Measurements from ENCODE around the gene ANKLE1. TPM values are rescaled to one million over a fixed set of nuclear protein-coding genes. Genes with fewer than 3 reads are reported as not detected.

ANKLE1 gene, protein sequence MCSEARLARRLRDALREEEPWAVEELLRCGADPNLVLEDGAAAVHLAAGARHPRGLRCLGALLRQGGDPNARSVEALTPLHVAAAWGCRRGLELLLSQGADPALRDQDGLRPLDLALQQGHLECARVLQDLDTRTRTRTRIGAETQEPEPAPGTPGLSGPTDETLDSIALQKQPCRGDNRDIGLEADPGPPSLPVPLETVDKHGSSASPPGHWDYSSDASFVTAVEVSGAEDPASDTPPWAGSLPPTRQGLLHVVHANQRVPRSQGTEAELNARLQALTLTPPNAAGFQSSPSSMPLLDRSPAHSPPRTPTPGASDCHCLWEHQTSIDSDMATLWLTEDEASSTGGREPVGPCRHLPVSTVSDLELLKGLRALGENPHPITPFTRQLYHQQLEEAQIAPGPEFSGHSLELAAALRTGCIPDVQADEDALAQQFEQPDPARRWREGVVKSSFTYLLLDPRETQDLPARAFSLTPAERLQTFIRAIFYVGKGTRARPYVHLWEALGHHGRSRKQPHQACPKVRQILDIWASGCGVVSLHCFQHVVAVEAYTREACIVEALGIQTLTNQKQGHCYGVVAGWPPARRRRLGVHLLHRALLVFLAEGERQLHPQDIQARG
- total RNA-seq, result 3.1 and 5.2 TPM in 2 replicates
- 1.9 and 2.8 TPM in 2 replicates for polyA plus RNA-seq
- 1.3 and 1.4 TPM in 2 replicates for polyA plus RNA-seq (2011; cell fraction: cytosol; rRNA removed)
- 6.3 and 6.6 TPM in 2 replicates for polyA plus RNA-seq (2011; cell fraction: nucleus; rRNA removed)
- 3.8 and 4.3 TPM in 2 replicates for polyA plus RNA-seq (2012)
- 0.87 and 2.9 TPM in 2 replicates for polyA minus RNA-seq
- 1.2 TPM for polyA minus RNA-seq (2011; cell fraction: cytosol; rRNA and poly(A)+ RNA removed)
- 2.4 and 2.7 TPM in 2 replicates for polyA minus RNA-seq (2011; cell fraction: nucleus; rRNA and poly(A)+ RNA removed)
- percentile 34 among the genes with signal in this experiment for Bru-seq, nascent RNA
- percentile 59 among the genes with signal in this experiment for BruChase-seq, experiment 1, labeled RNA remaining after a 6-hour chase
- percentile 55 among the genes with signal in this experiment for BruChase-seq, experiment 2, labeled RNA remaining after a 2-hour chase
- long read RNA-seq, transcript ANKLE1-201 (9 exons, 3,218 nt), result major isoform, 5 of 13 reads
- long read RNA-seq, partial matches to known transcripts, result 2 of 13 reads
- long read RNA-seq, other reads (novel, unspliced or antisense), result 5 of 13 reads

- peak; percentile 40 for FAIRE-seq
- Histone ChIP-seq H3K4me1 (ENCODE audit: control insufficient read depth, extremely low read depth, insufficient read depth, low read length) (peaks cover 10% of the 10 kb centered on the region), H3K27me3 (ENCODE audit: control insufficient read depth in 2 of 2, insufficient read depth in 2 of 2, low read length in 2 of 2) (no peaks in the 10 kb centered on the region), H3K4me3 (replicated peaks in 1 of 3; ENCODE audit: insufficient read depth in 1 of 3, low read depth in 1 of 3, low read length in 3 of 3) (peak within 1 kb of the TSS; percentile 10 to 32 (median 29)), H3K27ac (ENCODE audit: insufficient read depth, low read depth, low read length) (no peak within 1 kb of the TSS), H3K79me2 (ENCODE audit: control insufficient read depth, insufficient read depth, low read length) (no peaks in the 10 kb centered on the region), H4K20me1 (replicated peaks; ENCODE audit: control insufficient read depth, extremely low read depth, insufficient read depth, low read length) (no peaks in the 10 kb centered on the region), H3K9me3 (replicated peaks; ENCODE audit: control insufficient read depth, insufficient read depth, low read length) (no peaks in the 10 kb centered on the region), H3K4me2 (ENCODE audit: insufficient read depth, low read length) (peak within 1 kb of the TSS; percentile 39), H3K9ac (replicated peaks; ENCODE audit: extremely low read depth, insufficient read depth, low read length) (peak within 1 kb of the TSS; percentile 10), H3K9me1 (replicated peaks; ENCODE audit: control insufficient read depth, extremely low read depth, insufficient read depth, low read length) (no peaks in the 10 kb centered on the region), H2AFZ (ENCODE audit: low read depth, low read length) (peak within 1 kb of the TSS; percentile 90), H3K36me3 (ENCODE audit: control insufficient read depth in 2 of 2, extremely low read depth in 1 of 2, insufficient read depth in 2 of 2, low read length in 2 of 2) (peaks cover 0 to 6% of the 10 kb centered on the region in 2 experiments)
- ChIA-PET CTCF (interaction anchor here (0.6 to 3.6 kb wide), 19 partner anchors 9 to 393 kb away, joined by 3 to 27 read pairs (median 5); partner anchors contain the start of genes BABAM1, DDA1, USE1 and USHBP1), POLR2A (interaction anchor here (0.6 to 1.4 kb wide), 3 partner anchors 12 to 46 kb away, joined by 3 to 4 read pairs (median 3); partner anchors contain the start of gene BABAM1)
- TF ChIP-seq EZH2 (IDR thresholded peaks at IDR 0.05; ENCODE audit: borderline replicate concordance, low read depth, low read length, severe bottlenecking), result no peak
- peak; percentile 27 for TF ChIP-seq POLR2AphosphoS5 (IDR thresholded peaks at IDR 0.05; ENCODE audit: insufficient read depth, low read depth, low read length)
- BruUV-seq (replicated peaks), result no TSS peak
- dilution Hi-C loops (cut with MboI; ENCODE audit: extremely low pct_ligation_motif_present, low sequenced_read_pairs) (no loop called here), intact Hi-C loops (cut with micrococcal nuclease) (loop anchor here (1.0 to 5.0 kb wide), 5 partner anchors 14 to 509 kb away; partner anchors contain the start of gene BABAM1)
- DNase-seq (ENCODE audit: low read depth, low spot score), result no peak
Measured at GRCh38 chr19:17281391-17282304, at the start of gene ANKLE1. Gene ANKLE1 (plus strand): TSS chr19:17281901. CDS start chr19:17281921, 20 bp downstream.
